GM18870 (cell line): ENCODE measurements around the gene SMCO1.
"Not testable (repeated sequence)": the region's sequence is repeated elsewhere in the genome, so short reads cannot be mapped to it uniquely, and the experiment has no call there.

Experiments used
- ATAC-seq: cut with Tn5 transposase; IDR thresholded peaks from one replicate; pipeline ENCODE4 v1.9.1; 2021; ENCODE audit warnings: moderate library complexity; ENCODE audit not compliant: unreplicated experiment

SMCO1 gene

GRCh38 chr3:196523841-196524240, 8.7 kb upstream of the SMCO1 start:
- ATAC-seq = no peak

DNA sequence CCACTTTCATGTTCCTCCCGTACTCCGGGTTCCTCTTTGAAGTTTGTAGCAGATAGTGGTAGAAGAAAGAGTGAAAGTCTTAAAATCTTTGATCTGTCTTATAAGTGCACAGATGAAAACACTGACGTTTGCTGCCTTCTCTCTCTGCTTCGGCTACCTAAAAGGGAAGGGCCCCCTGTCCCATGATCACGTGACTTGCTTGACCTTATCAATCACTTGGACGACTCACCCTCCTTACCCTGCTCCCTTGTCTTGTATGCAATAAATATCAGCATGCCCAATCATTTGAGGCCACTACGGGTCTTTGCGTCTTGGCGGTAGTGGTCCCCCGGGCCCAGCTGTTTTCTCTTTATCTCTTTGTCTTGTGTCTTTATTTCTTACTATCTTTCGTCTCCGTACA, 6.1 kb upstream of the SMCO1 start:
- ATAC-seq = not testable (repeated sequence)

DNA sequence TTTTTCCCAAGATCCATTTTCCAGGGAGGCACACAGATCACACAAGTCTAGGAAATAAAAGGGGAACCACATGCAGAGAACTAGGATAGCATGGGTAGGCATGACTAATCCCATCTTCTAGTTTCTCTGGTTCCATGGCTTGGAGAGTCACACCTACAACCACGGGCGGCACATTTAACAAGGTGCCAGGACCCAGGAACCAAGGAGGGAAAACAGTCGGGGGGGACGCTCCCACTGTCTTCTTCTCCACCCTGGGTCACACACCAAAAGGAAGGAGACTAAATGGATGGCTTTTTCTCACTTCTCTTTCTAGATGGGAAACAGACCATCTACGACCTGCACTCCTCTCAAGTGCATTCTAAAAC, 4.6 kb upstream of the SMCO1 start:
- ATAC-seq = no peak

DNA sequence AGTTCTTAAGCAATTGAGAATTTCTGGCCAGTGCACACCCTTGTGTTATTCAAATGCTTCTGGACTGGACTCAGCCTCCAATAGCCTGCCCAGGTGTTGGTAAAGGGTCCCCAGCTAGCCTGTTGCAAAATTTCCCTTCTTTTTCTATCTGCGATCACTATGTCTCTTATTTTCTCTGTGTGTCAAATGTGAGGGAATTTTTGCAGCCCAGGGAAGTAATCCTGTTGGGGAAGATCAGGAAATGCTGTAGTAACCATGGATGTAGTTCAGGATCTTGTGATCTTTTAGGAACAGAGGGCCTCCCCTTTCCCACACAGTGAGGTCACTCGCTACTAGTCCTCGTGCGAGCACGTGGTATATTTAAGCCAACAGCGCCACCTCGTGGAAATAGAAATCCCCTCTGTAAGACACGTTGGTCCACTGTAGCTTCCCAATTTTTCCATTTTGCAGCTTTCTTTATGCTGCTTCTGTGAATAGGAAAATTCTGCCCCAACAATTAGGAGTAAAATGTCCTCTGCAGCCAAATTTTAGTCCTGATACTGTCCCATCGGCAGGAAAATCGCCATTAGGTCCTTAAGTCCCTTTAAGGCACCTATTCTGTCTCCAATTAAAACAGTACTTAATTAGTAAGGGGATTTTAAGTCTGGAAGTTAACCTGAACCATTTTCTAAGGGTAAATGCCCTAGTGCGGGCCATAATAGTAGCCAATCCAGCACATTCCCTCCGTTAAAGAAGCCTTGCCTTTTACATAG, 4.0 kb upstream of the SMCO1 start:
- ATAC-seq = no peak

GRCh38 chr3:196517919-196518318, 2.8 kb upstream of the SMCO1 start:
- ATAC-seq = no peak

DNA sequence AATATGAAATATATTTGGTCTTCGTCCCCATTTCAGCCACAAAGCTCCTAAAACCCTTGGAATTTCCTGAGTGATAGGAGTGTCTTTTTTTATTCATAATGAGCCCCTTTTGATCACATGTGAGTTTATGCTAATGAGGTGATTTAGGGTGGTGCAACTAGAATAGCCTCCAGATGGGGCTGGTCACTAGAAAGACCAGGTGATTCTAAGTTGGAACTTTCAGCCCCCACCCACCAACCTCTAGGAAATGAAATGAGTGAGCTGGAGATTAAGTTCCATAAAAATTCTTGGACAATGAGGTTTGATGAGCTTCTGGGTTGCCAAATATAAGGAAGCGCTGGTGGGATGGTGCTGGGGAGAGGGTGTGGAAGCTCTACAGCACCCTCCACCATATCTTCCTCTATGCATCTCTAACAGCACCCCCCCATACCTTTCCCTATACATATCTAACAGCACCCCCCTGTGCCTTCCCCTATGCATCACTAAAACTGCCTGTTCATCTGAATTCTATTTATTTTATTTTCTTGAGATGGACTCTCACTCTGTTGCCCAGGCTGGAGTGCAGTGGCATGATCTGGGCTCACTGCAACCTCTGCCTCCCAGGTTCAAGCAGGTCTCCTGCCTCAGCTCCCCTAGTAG, 2.1 kb upstream of the SMCO1 start:
- no peak for ATAC-seq

- no peak for ATAC-seq
Measured at GRCh38 chr3:196514350-196514716, 813 bp downstream of the SMCO1 start.

DNA sequence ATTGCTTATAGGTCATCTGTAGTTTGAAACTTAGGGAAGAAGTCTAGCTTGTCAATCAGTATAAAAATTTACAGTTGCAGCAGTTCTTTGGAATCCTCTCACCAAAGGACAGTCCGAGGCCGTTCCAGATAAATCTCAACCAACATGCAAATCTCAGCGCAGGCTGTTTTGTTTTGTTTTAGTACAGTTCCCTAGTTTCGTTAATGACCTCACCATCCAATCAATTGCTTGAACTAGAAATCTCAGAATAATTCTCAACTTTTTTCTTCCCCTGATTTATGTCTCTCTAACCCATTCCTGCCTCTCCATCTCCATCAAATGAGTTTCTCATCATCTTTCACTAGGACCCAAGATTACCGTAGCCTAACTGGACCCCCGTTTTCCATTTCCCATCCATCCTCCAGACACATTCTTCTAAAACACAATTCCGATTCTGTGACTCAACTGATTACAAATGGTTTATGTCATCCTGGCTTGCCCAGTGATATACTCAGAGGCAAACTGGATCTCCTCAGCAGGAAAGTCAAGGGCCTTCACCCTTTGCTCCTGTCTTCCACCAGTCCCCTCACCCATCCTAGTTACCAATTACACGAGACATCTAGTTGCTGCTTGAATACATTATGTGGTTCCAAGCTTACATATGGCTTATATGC, 1.3 kb downstream of the SMCO1 start:
- no peak for ATAC-seq

DNA sequence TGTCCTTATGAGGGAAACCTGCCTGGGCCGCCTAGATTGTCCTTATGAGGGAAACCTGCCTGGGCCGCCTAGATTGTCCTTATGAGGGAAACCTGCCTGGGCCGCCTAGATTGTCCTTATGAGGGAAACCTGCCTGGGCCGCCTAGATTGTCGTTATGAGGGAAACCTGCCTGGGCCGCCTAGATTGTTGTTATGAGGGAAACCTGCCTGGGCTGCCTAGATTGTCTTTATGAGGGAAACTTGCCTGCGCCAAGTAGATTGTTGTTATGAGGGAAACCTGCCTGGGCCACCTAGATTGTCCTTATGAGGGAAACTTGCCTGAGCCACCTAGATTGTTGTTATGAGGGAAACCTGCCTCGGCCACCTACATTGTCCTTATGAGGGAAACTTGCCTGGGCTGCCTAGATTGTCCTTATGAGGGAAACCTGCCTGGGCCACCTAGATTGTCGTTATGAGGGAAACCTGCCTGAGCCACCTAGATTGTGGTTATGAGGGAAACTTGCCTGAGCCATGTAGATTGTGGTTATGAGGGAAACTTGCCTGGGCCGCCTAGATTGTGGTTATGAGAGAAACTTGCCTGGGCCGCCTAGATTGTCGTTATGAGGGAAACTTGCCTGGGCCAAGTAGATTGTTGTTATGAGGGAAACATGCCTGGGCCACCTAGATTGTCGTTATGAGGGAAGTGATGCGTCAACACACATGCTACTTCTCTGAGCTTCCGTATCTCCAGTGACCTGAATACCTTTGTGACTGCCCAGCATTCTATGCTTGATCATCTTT, 3.3 kb downstream of the SMCO1 start:
- ATAC-seq = not testable (repeated sequence)

- ATAC-seq = not testable (repeated sequence)
Measured at GRCh38 chr3:196511108-196511507, 4.0 kb downstream of the SMCO1 start.

DNA sequence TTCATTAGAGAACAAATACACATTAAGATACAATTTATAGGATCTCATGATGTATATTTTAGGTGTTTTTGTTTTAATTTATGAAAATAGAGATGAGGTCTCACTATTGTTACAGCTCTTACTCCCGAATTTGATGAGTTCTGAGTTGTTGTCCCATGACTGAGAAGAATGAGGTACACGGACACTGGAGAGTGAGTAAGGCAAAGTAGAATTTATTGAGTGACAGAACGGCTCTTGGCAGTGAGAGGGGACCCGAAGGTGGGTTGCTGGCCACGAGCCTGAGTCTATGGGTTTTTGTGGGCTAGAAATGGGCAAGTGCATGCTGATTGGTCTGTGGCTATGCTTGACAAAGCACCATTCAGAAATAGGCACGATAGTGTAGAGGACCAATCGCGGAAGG, 8.5 kb downstream of the SMCO1 start:
- no peak for ATAC-seq

DNA sequence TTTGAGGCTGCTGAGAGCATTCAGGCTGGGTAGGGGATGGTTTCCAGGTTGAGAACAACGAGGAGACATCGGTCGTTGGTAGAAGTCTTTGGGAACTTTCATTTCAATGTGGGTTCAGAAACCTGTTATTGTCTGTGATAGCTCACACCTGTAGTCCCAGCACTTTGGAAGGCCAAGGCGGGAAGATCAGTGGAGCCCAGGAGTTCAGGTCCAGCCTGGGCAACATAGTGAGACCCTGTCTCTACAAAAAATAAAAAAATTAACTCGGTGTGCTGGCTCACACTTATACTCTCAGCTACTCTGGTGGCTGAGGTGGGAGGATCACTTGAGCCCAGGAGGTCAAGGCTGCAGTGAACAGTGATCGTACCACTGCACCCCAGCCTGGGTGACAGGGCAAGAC, 10.6 kb downstream of the SMCO1 start:
- no peak for ATAC-seq

DNA sequence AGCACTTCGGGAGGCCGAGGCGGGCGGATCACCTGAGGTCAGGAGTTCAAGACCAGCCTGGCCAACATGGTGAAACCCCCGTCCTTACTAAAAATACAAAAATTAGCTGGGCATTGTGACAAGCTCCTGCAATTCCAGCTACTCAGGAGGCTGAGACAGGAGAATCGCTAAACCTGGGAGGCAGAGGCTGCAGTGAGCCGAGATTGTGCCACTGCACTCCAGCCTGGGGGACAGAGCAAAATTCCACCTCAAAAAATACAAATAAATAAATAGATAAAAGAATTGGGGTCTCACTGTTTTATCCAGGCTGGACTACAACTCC, 11.1 kb downstream of the SMCO1 start:
- not testable (repeated sequence) for ATAC-seq

- ATAC-seq = peak; percentile 66
Measured at GRCh38 chr3:196503196-196504076, 11.7 kb downstream of the SMCO1 start, which contains the start of gene RNF168. Gene RNF168 (minus strand): TSS chr3:196503768. CDS start chr3:196503173, 595 bp downstream.

GRCh38 chr3:196502775-196503195, 12.4 kb downstream of the SMCO1 start:
- ATAC-seq = no peak

- no peak for ATAC-seq
Measured at GRCh38 chr3:196501316-196502044, 13.7 kb downstream of the SMCO1 start.

GRCh38 chr3:196499807-196500524, 15.2 kb downstream of the SMCO1 start:
- ATAC-seq = no peak

DNA sequence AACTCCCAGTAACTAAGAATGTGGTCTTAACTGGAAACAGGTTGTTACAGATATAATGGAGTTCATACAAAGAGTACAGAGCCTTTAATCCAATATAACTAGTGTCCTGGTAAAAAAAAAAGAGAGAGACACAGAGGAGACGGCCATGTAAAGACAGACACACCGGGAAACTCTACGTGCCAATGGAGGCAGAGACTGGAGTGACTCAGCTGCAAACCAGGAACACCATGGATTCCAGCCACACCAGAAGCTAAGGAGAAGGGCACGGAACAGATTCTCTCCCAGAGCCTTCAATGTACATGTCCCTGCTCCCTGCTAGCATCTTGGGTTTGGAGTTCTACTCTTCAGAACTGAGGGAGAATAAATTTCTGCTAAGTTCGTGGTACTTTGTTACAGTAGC, 16.1 kb downstream of the SMCO1 start:
- ATAC-seq = no peak

GRCh38 chr3:196498297-196498696, 16.8 kb downstream of the SMCO1 start:
- no peak for ATAC-seq
